Measurements from ENCODE around the gene UVRAG. TPM values are rescaled to one million over a fixed set of nuclear protein-coding genes. Genes with fewer than 3 reads are reported as not detected.

UVRAG gene
- total RNA-seq, 1 donor from 2014 or later: 34.0 TPM

GRCh38 chr11:76131671-76132631 is 316.9 kb downstream of the UVRAG start:
- peaks cover 5% of the 10 kb centered on the region for H3K4me1 ChIP-seq
- DNase-seq (ENCODE audit: low spot score): no peak
- no peak overlapping the region for H3K27ac ChIP-seq
- Mint-ChIP-seq H3K9me3 (no peaks in the 10 kb centered on the region), H3K27me3 (ENCODE audit: insufficient read depth, low read depth) (no peaks in the 10 kb centered on the region), H3K27ac (no peak overlapping the region), H3K4me1 (peaks cover 15% of the 10 kb centered on the region), H3K4me3 (no peak overlapping the region), H3K36me3 (peaks cover 6% of the 10 kb centered on the region)
- TF ChIP-seq EZH2 (IDR thresholded peaks at IDR 0.05) (no peak), CTCF (IDR thresholded peaks at IDR 0.05) (no peak), EZH2phosphoT487 (IDR thresholded peaks at IDR 0.05) (no peak)
- no peak overlapping the region for H3K9ac ChIP-seq
- no peak overlapping the region for H3K4me3 ChIP-seq
- no peaks in the 10 kb centered on the region for H3K36me3 ChIP-seq
- H3K4me2 ChIP-seq: no peak overlapping the region
- no peaks in the 10 kb centered on the region for H3K79me2 ChIP-seq (ENCODE audit: low read depth)
- H3K9me3 ChIP-seq (ENCODE audit: low read depth): no peaks in the 10 kb centered on the region
- no peaks in the 10 kb centered on the region for H3K27me3 ChIP-seq
- H4K20me1 ChIP-seq (ENCODE audit: low read depth): no peaks in the 10 kb centered on the region
- no peaks in the 10 kb centered on the region for H3F3A ChIP-seq (ENCODE audit: low read depth)
- no peak overlapping the region for H2AFZ ChIP-seq (replicated peaks)

- Histone ChIP-seq H3K27me3 (no peaks in the 10 kb centered on the region), H3K27ac (no peak overlapping the region), H3K4me3 (no peak overlapping the region), H3F3A (ENCODE audit: low read depth) (no peaks in the 10 kb centered on the region), H3K9me3 (ENCODE audit: low read depth) (no peaks in the 10 kb centered on the region), H3K4me1 (peaks cover 5% of the 10 kb centered on the region), H3K4me2 (no peak overlapping the region), H3K9ac (no peak overlapping the region), H3K79me2 (ENCODE audit: low read depth) (no peaks in the 10 kb centered on the region), H2AFZ (replicated peaks) (no peak overlapping the region), H4K20me1 (ENCODE audit: low read depth) (no peaks in the 10 kb centered on the region), H3K36me3 (no peaks in the 10 kb centered on the region)
- no peak for TF ChIP-seq CTCF (IDR thresholded peaks at IDR 0.05)
- TF ChIP-seq EZH2phosphoT487 (IDR thresholded peaks at IDR 0.05): no peak
- no peak for TF ChIP-seq EZH2 (IDR thresholded peaks at IDR 0.05)
- no peaks in the 10 kb centered on the region for H3K27me3 Mint-ChIP-seq (ENCODE audit: insufficient read depth, low read depth)
- H3K4me1 Mint-ChIP-seq: peaks cover 15% of the 10 kb centered on the region
- peaks cover 6% of the 10 kb centered on the region for H3K36me3 Mint-ChIP-seq
- H3K27ac Mint-ChIP-seq: no peak overlapping the region
- DNase-seq (ENCODE audit: low spot score): no peak
- H3K9me3 Mint-ChIP-seq: no peaks in the 10 kb centered on the region
- no peak overlapping the region for H3K4me3 Mint-ChIP-seq
Measured at GRCh38 chr11:76134239-76134638, 319.2 kb downstream of the UVRAG start.

GRCh38 chr11:76135491-76135890 is 320.5 kb downstream of the UVRAG start:
- Histone ChIP-seq H2AFZ (replicated peaks) (no peak overlapping the region), H3K27ac (no peak overlapping the region), H3K4me3 (no peak overlapping the region), H3K4me1 (peaks cover 5% of the 10 kb centered on the region), H3K79me2 (ENCODE audit: low read depth) (no peaks in the 10 kb centered on the region), H3K9ac (no peak overlapping the region), H3K27me3 (no peaks in the 10 kb centered on the region), H3K4me2 (no peak overlapping the region), H4K20me1 (ENCODE audit: low read depth) (no peaks in the 10 kb centered on the region), H3F3A (ENCODE audit: low read depth) (no peaks in the 10 kb centered on the region), H3K9me3 (ENCODE audit: low read depth) (no peaks in the 10 kb centered on the region), H3K36me3 (no peaks in the 10 kb centered on the region)
- no peak overlapping the region for H3K4me3 Mint-ChIP-seq
- TF ChIP-seq CTCF (IDR thresholded peaks at IDR 0.05) (no peak), EZH2 (IDR thresholded peaks at IDR 0.05) (no peak), EZH2phosphoT487 (IDR thresholded peaks at IDR 0.05) (no peak)
- H3K27ac Mint-ChIP-seq: no peak overlapping the region
- H3K27me3 Mint-ChIP-seq (ENCODE audit: insufficient read depth, low read depth): no peaks in the 10 kb centered on the region
- peaks cover 15% of the 10 kb centered on the region for H3K4me1 Mint-ChIP-seq
- peaks cover 6% of the 10 kb centered on the region for H3K36me3 Mint-ChIP-seq
- H3K9me3 Mint-ChIP-seq: no peaks in the 10 kb centered on the region
- no peak for DNase-seq (ENCODE audit: low spot score)

All from neural progenitor cell (in vitro differentiated cells).